Trophoblast cell (in vitro differentiated cells and primary cell): ENCODE results near the gene GALNT12.

Experiments
- DNase-seq, 2 donors: peaks; one replicate each; pipeline ENCODE4 v3.0.0-alpha.2; 2016
- H2AFZ ChIP-seq: 2 replicates; pipeline ENCODE4 v1.6.1; 2013; ENCODE audit warnings: low read length, moderate library complexity, mild to moderate bottlenecking; ENCODE audit not compliant: insufficient read depth, poor library complexity
- H2AK5ac ChIP-seq: 2 replicates; pipeline ENCODE4 v1.6.1; 2013; ENCODE audit warnings: mild to moderate bottlenecking, low read length
- H2BK120ac ChIP-seq: 2 replicates; pipeline ENCODE4 v1.6.1; 2013; ENCODE audit warnings: low read length, mild to moderate bottlenecking, moderate library complexity; ENCODE audit not compliant: insufficient read depth, poor library complexity
- H2BK12ac ChIP-seq: 2 replicates; pipeline ENCODE4 v1.6.1; 2013; ENCODE audit warnings: mild to moderate bottlenecking, low read length, moderate library complexity
- H2BK5ac ChIP-seq: 2 replicates; pipeline ENCODE4 v1.6.1; 2013; ENCODE audit warnings: low read length, low read depth, moderate library complexity, mild to moderate bottlenecking; ENCODE audit not compliant: poor library complexity
- H3K14ac ChIP-seq: 2 replicates; pipeline ENCODE4 v1.6.1; 2013; ENCODE audit warnings: mild to moderate bottlenecking, low read length
- H3K18ac ChIP-seq: 2 replicates; pipeline ENCODE4 v1.6.1; 2013; ENCODE audit warnings: mild to moderate bottlenecking, low read length
- H3K23ac ChIP-seq: 2 replicates; pipeline ENCODE4 v1.6.1; 2013; ENCODE audit warnings: low read length
- H3K27ac ChIP-seq: 2 replicates; pipeline ENCODE4 v1.5.1; 2013; ENCODE audit warnings: low read depth, mild to moderate bottlenecking, inconsistent platforms, low read length, moderate library complexity
- H3K27me3 ChIP-seq: 2 replicates; pipeline ENCODE4 v1.6.1; 2013; ENCODE audit warnings: inconsistent platforms, mild to moderate bottlenecking, low read length, moderate library complexity; ENCODE audit not compliant: insufficient read depth
- H3K36me3 ChIP-seq, 2 experiments: 1 replicate in 1 of 2; 2 replicates in 1 of 2; pipeline ENCODE4 v1.6.1; 2013; ENCODE audit warnings: low read length in 2 of 2, mild to moderate bottlenecking in 2 of 2, moderate library complexity in 1 of 2; ENCODE audit not compliant: insufficient read depth in 2 of 2, control insufficient read depth in 1 of 2
- H3K4ac ChIP-seq: 2 replicates; pipeline ENCODE4 v1.6.1; 2013; ENCODE audit warnings: low read depth, mild to moderate bottlenecking, low read length, moderate library complexity
- H3K4me1 ChIP-seq, 2 experiments: 1 replicate in 1 of 2; 2 replicates in 1 of 2; pipeline ENCODE4 v1.6.1; 2013; ENCODE audit warnings: low read length in 2 of 2, mild to moderate bottlenecking in 2 of 2, moderate library complexity in 1 of 2; ENCODE audit not compliant: insufficient read depth in 2 of 2, control insufficient read depth in 1 of 2
- H3K4me2 ChIP-seq: 2 replicates; pipeline ENCODE4 v1.6.1; 2013; ENCODE audit warnings: inconsistent platforms, mild to moderate bottlenecking, low read length, moderate library complexity
- H3K4me3 ChIP-seq: 2 replicates; pipeline ENCODE4 v1.5.1; 2013; ENCODE audit warnings: mild to moderate bottlenecking, low read depth, low read length, inconsistent platforms
- H3K79me1 ChIP-seq: one replicate; pipeline ENCODE4 v1.6.1; 2013; ENCODE audit warnings: low read length
- H3K79me2 ChIP-seq: 2 replicates; pipeline ENCODE4 v1.6.1; 2013; ENCODE audit warnings: low read length, mild to moderate bottlenecking; ENCODE audit not compliant: control insufficient read depth, insufficient read depth, poor library complexity
- H3K9ac ChIP-seq: 2 replicates; pipeline ENCODE4 v1.6.1; 2013; ENCODE audit warnings: mild to moderate bottlenecking, low read length
- H3K9me3 ChIP-seq: 2 replicates; pipeline ENCODE4 v1.6.1; 2013; ENCODE audit warnings: low read depth, mild to moderate bottlenecking, control low read depth, inconsistent platforms, low read length; ENCODE audit not compliant: insufficient read depth
- H4K12ac ChIP-seq: 2 replicates; pipeline ENCODE4 v1.6.1; 2013; ENCODE audit warnings: low read depth, mild to moderate bottlenecking, low read length, moderate library complexity
- H4K8ac ChIP-seq: 2 replicates; pipeline ENCODE4 v1.6.1; 2013; ENCODE audit warnings: low read depth, mild to moderate bottlenecking, low read length, moderate library complexity
- H4K91ac ChIP-seq: one replicate; pipeline ENCODE4 v1.6.1; 2013; ENCODE audit warnings: low read depth, mild to moderate bottlenecking, low read length, moderate library complexity
- WGBS: extraction: QIAGEN DNeasy Blood & Tissue Kit; methylation state at CpG from one replicate; pipeline ENCODE4 v1.1.7; 2013; ENCODE audit warnings: missing lambda C conversion rate; ENCODE audit not compliant: insufficient read length, insufficient coverage; ENCODE audit errors: extremely low coverage; 5-methylcytosine and 5-hydroxymethylcytosine counted together

The GALNT12 gene

DNA sequence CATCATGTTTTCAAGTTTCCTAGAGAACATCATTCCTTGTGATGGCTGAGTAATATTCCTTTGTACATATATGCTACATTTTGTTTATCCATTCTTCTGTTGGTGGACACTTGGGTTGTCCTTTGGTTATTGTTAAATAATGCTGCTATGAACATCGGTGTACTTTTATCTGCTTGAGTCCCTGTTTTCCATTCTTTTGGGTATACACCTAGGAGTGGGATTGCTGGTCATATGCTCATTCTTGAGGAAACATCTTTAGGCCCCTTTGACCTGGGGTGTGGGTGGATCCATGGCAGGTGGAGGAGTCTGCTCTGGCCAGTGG, 25.3 kb downstream of the GALNT12 start:
- H2BK5ac ChIP-seq = no peak overlapping the region
- H4K8ac ChIP-seq = no peak overlapping the region
- H2AK5ac ChIP-seq = no peak overlapping the region
- no peak for DNase-seq
- H3K79me2 ChIP-seq = no peaks in the 10 kb centered on the region
- H3K4ac ChIP-seq = no peak overlapping the region
- H3K9me3 ChIP-seq = no peaks in the 10 kb centered on the region
- no peak overlapping the region for H3K9ac ChIP-seq
- H3K27me3 ChIP-seq = no peaks in the 10 kb centered on the region
- WGBS = no CpG with 5 or more reads among the region's 1 CpG
- H2AFZ ChIP-seq = no peak overlapping the region
- no peaks in the 10 kb centered on the region for H3K36me3 ChIP-seq
- no peak overlapping the region for H4K91ac ChIP-seq
- no peak overlapping the region for H3K14ac ChIP-seq
- no peaks in the 10 kb centered on the region for H3K4me1 ChIP-seq
- H3K23ac ChIP-seq = no peak overlapping the region
- no peak overlapping the region for H3K4me2 ChIP-seq
- no peak overlapping the region for H2BK12ac ChIP-seq
- H3K4me3 ChIP-seq = no peak overlapping the region
- no peak overlapping the region for H3K18ac ChIP-seq
- no peaks in the 10 kb centered on the region for H3K79me1 ChIP-seq
- H4K12ac ChIP-seq = no peak overlapping the region
- no peak overlapping the region for H2BK120ac ChIP-seq
- no peak overlapping the region for H3K27ac ChIP-seq

DNA sequence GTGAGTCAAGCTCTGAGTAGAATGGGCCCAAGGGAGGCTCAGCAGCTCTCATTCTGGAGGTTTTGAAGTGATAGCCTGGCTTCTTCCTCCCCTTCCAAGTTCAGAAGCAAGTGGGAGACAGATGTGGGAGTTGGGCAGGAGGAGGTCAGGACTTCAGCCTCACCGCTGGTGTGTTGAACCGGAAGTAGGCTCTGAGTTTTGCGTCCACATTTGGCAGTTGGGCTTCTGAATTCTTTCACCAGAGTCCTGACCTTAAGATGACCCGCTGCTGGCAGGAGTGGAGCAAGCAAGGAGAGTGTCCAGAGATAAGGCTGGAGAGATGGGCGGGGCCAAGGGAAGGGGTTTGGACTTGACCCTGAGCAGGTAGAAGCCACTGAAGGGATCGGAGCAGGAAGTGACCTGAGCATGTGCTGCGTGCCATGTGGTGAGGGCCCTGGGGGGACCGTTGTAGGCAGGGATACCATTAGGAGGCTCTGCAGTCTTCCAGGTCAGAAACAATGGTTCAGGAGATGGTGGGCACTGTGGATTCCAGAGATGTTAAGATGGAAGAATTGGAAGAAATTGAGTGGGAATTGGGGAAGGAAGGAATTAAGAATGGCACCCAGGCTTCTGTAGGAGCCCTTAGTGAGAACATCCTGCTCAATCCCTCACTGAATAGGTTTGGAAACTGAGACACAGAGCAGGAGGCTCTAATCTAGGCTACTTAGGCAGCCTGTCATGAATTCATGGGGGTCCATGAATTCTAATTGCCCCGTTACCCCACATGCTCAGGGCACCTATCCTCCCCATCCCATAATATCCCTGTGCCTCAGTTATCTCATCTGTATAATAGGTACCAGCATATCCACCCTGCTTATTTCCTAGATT, 25.9 kb downstream of the GALNT12 start:
- H3K14ac ChIP-seq = no peak overlapping the region
- no peak overlapping the region for H3K4ac ChIP-seq
- no peak overlapping the region for H3K18ac ChIP-seq
- H3K27ac ChIP-seq = no peak overlapping the region
- H4K91ac ChIP-seq = no peak overlapping the region
- H3K27me3 ChIP-seq = no peaks in the 10 kb centered on the region
- H3K79me2 ChIP-seq = no peaks in the 10 kb centered on the region
- H3K23ac ChIP-seq = no peak overlapping the region
- H2AFZ ChIP-seq = no peak overlapping the region
- no peaks in the 10 kb centered on the region for H3K4me1 ChIP-seq
- no peak overlapping the region for H3K9ac ChIP-seq
- H4K12ac ChIP-seq = no peak overlapping the region
- H3K9me3 ChIP-seq = no peaks in the 10 kb centered on the region
- H2BK5ac ChIP-seq = no peak overlapping the region
- H3K4me2 ChIP-seq = no peak overlapping the region
- no peak overlapping the region for H4K8ac ChIP-seq
- H2BK120ac ChIP-seq = no peak overlapping the region
- H3K36me3 ChIP-seq = no peaks in the 10 kb centered on the region
- no peak overlapping the region for H3K4me3 ChIP-seq
- H2BK12ac ChIP-seq = no peak overlapping the region
- H3K79me1 ChIP-seq = no peaks in the 10 kb centered on the region
- no CpG with 5 or more reads among the region's 9 CpGs for WGBS
- no peak overlapping the region for H2AK5ac ChIP-seq
- DNase-seq = peak in 1 of 2 donors; percentile 41

- Histone ChIP-seq H2BK120ac (no peak overlapping the region), H3K4ac (no peak overlapping the region), H3K79me2 (no peaks in the 10 kb centered on the region), H3K27me3 (no peaks in the 10 kb centered on the region), H2BK12ac (no peak overlapping the region), H3K14ac (no peak overlapping the region), H3K36me3 (no peaks in the 10 kb centered on the region), H3K18ac (no peak overlapping the region), H3K4me3 (no peak overlapping the region), H3K4me1 (no peaks in the 10 kb centered on the region), H2AK5ac (no peak overlapping the region), H2BK5ac (no peak overlapping the region), H3K27ac (no peak overlapping the region), H3K23ac (no peak overlapping the region), H4K91ac (no peak overlapping the region), H3K4me2 (no peak overlapping the region), H4K8ac (no peak overlapping the region), H4K12ac (no peak overlapping the region), H2AFZ (no peak overlapping the region), H3K9ac (no peak overlapping the region), H3K79me1 (no peaks in the 10 kb centered on the region), H3K9me3 (no peaks in the 10 kb centered on the region)
- WGBS = no CpG with 5 or more reads among the region's 9 CpGs
- peak; percentile 97 to 99 for DNase-seq
Observed at GRCh38 chr9:98834386-98834785, 26.9 kb downstream of the GALNT12 start.

GRCh38 chr9:98836206-98836605, 28.7 kb downstream of the GALNT12 start:
- no peak overlapping the region for H3K18ac ChIP-seq
- no peak overlapping the region for H2AK5ac ChIP-seq
- no peaks in the 10 kb centered on the region for H3K4me1 ChIP-seq
- no peak overlapping the region for H3K9ac ChIP-seq
- H2BK120ac ChIP-seq = no peak overlapping the region
- H3K79me2 ChIP-seq = no peaks in the 10 kb centered on the region
- no peak overlapping the region for H4K8ac ChIP-seq
- H3K9me3 ChIP-seq = no peaks in the 10 kb centered on the region
- no peaks in the 10 kb centered on the region for H3K36me3 ChIP-seq
- H3K23ac ChIP-seq = no peak overlapping the region
- no peak overlapping the region for H2BK5ac ChIP-seq
- no peak overlapping the region for H3K14ac ChIP-seq
- no peak overlapping the region for H4K12ac ChIP-seq
- no peak overlapping the region for H2AFZ ChIP-seq
- WGBS = no CpG with 5 or more reads among the region's 4 CpGs
- H3K27me3 ChIP-seq = no peaks in the 10 kb centered on the region
- no peak overlapping the region for H4K91ac ChIP-seq
- H2BK12ac ChIP-seq = no peak overlapping the region
- DNase-seq = no peak
- no peak overlapping the region for H3K4me3 ChIP-seq
- H3K79me1 ChIP-seq = no peaks in the 10 kb centered on the region
- H3K4ac ChIP-seq = no peak overlapping the region
- no peak overlapping the region for H3K4me2 ChIP-seq
- no peak overlapping the region for H3K27ac ChIP-seq
